Testis (tissue), 3 donors: ENCODE results near the gene XKR7. TPM values are rescaled to one million over a fixed set of nuclear protein-coding genes. Genes with fewer than 3 reads are reported as not detected.

Experiments used
- DNase-seq: peaks from one replicate; pipeline ENCODE4 v3.0.0-alpha.2; 2019
- H3K27ac ChIP-seq, 2 donors: fragments of 200-600 bp; sonication (generic); one replicate each; pipeline ENCODE4 v1.5.1; 2019
- H3K27me3 ChIP-seq: fragments of 200-600 bp; sonication (generic); one replicate; pipeline ENCODE4 v1.5.1; 2019
- H3K36me3 ChIP-seq: fragments of 200-600 bp; sonication (generic); one replicate; pipeline ENCODE4 v1.5.1; 2017; ENCODE audit warnings: low read depth; ENCODE audit errors: missing control alignments
- H3K4me1 ChIP-seq: fragments of 200-600 bp; sonication (generic); one replicate; pipeline ENCODE4 v1.5.1; 2019
- H3K4me3 ChIP-seq, 2 donors: fragments of 200-600 bp; sonication (generic); one replicate each; pipeline ENCODE4 v1.5.1; 2017 to 2019
- H3K9me3 ChIP-seq: fragments of 200-600 bp; sonication (generic); one replicate; pipeline ENCODE4 v1.5.1; 2017
- CTCF ChIP-seq, 3 experiments: fragments of 450-650 bp in 2 of 3; fragments of 200-600 bp in 1 of 3; sonication (generic) in 1 of 3; IDR thresholded peaks; one replicate each; pipeline ENCODE4 v1.5.1; 2016 to 2019; ENCODE audit warnings: antibody characterized with exemption in 3 of 3, mild to moderate bottlenecking in 2 of 3, moderate library complexity in 1 of 3
- POLR2A ChIP-seq: fragments of 450-650 bp; IDR thresholded peaks from one replicate; pipeline ENCODE4 v1.6.1; 2017; ENCODE audit warnings: antibody characterized with exemption, mild to moderate bottlenecking, moderate library complexity
- WGBS, 2 donors: methylation state at CpG; one replicate each; pipeline ENCODE4 v1.1.5; 2018; 5-methylcytosine and 5-hydroxymethylcytosine counted together
- intact Hi-C: fragments of 100-400 bp; cut with DNase I; formaldehyde crosslinking; loops from one replicate; pipeline ENCODE4 v1.15.1; 2023; ENCODE audit warnings: low total_unique reads
- polyA plus RNA-seq: library from polyadenylated mRNA; stranded (reverse); fragments of 350-450 nt; fragmentation: Illumina TruSeq; extraction: RNeasy Lipid Tissue Mini Kit (QIAGEN cat#74804); gene quantifications from one replicate; pipeline ENCODE4 v1.2.3, GENCODE V29; 2014; ENCODE audit warnings: low read depth, low replicate concordance; ENCODE audit not compliant: insufficient read depth
- total RNA-seq, 2 donors: library from RNA; depleted of rRNA; stranded (reverse); fragments of >200 nt; gene quantifications; one replicate each; pipeline ENCODE4 v1.2.3, GENCODE V29; 2016

XKR7 gene
- total and polyA plus RNA-seq, 3 donors from 2014 or later: 0.25 to 0.96 (median 0.39) TPM

- TF ChIP-seq POLR2A (no peak), CTCF (IDR thresholded peaks at IDR 0.05) (no peak)
- Histone ChIP-seq H3K4me1 (no peaks in the 10 kb centered on the region), H3K4me3 (no peak overlapping the region), H3K9me3 (no peaks in the 10 kb centered on the region), H3K36me3 (no peaks in the 10 kb centered on the region), H3K27me3 (no peaks in the 10 kb centered on the region), H3K27ac (no peak overlapping the region)
- intact Hi-C loops: no loop called here
- no peak for DNase-seq
- WGBS, 2 donors: 47 to 49% methylated on average over 8 to 10 of the region's 10 CpGs
Measured at GRCh38 chr20:32007787-32008616, 40.1 kb downstream of the XKR7 start.

GRCh38 chr20:32009564-32009963 lies 41.6 kb downstream of the XKR7 start:
- no peaks in the 10 kb centered on the region for H3K4me1 ChIP-seq
- H3K27me3 ChIP-seq: no peaks in the 10 kb centered on the region
- whole genome bisulfite sequencing, 2 donors: 82 to 91% methylated on average over 7 of the region's 7 CpGs
- H3K4me3 ChIP-seq: no peak overlapping the region
- H3K9me3 ChIP-seq: no peaks in the 10 kb centered on the region
- no peaks in the 10 kb centered on the region for H3K36me3 ChIP-seq
- H3K27ac ChIP-seq: no peak overlapping the region
- no peak for DNase-seq
- no peak for TF ChIP-seq POLR2A
- TF ChIP-seq CTCF (IDR thresholded peaks at IDR 0.05): no peak
- intact Hi-C loops: no loop called here

GRCh38 chr20:32010101-32010500 lies 42.1 kb downstream of the XKR7 start, which contains the start of gene CCM2L:
Gene CCM2L (plus strand): TSS chr20:32010438. CDS start chr20:32010455, 17 bp downstream.
- Histone ChIP-seq H3K27ac (no peak within 1 kb of the TSS), H3K9me3 (no peaks in the 10 kb centered on the region), H3K4me3 (no peak within 1 kb of the TSS), H3K27me3 (no peaks in the 10 kb centered on the region), H3K36me3 (no peaks in the 10 kb centered on the region), H3K4me1 (no peaks in the 10 kb centered on the region)
- intact Hi-C loops: no loop called here
- DNase-seq: no peak
- no peak for TF ChIP-seq CTCF (IDR thresholded peaks at IDR 0.05)
- no peak for TF ChIP-seq POLR2A
- WGBS, 2 donors: 56 to 69% methylated on average over 2 of the region's 2 CpGs

- Histone ChIP-seq H3K27me3 (no peaks in the 10 kb centered on the region), H3K36me3 (no peaks in the 10 kb centered on the region), H3K27ac (no peak overlapping the region), H3K4me1 (no peaks in the 10 kb centered on the region), H3K9me3 (no peaks in the 10 kb centered on the region), H3K4me3 (no peak overlapping the region)
- intact Hi-C loops: no loop called here
- TF ChIP-seq POLR2A: no peak
- TF ChIP-seq CTCF (IDR thresholded peaks at IDR 0.05): no peak
- 57 to 61% methylated on average over 8 of the region's 8 CpGs for WGBS, 2 donors
- no peak for DNase-seq
Measured at GRCh38 chr20:32010666-32011065, 42.7 kb downstream of the XKR7 start.
